ENCODE measurements around the gene TMEM184A.

Gene TMEM184A

DNA sequence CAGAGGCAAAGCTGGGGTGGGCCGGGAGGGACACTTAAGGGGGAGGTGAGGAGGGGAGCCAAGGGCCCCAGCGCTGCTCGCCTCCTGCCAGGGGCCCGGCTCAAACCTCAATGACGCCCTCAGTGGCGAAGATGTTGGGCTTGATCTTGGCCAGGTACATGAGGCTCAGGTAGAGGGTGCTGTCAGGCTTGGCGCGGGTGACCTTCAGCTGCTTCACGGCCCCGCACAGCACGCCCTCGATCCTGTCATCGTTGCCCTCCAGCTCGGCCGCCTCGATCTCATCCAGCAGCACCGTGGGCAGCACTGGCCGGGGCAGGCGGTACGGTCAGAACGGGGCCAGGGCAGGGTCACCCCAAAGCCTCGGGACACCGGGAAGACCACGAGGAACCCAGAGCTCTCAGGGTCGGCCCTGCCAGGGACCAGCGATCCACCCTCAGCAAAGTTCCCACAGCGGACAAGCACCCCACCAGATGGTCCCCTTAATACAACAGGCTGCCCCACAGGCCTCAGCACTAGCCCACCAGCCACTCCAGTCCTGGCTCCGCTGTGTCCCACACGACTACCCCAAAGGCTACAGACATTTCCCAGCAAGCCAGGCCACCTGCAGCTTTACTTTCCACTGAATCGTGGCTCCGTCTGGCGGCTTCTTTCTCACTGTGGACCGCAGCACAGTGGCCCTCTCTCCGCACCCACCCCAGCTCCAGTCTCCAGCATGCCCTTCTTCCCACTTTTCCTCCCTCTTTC lies 55.8 kb downstream of the TMEM184A start:
- DNase-seq: no peak

DNA sequence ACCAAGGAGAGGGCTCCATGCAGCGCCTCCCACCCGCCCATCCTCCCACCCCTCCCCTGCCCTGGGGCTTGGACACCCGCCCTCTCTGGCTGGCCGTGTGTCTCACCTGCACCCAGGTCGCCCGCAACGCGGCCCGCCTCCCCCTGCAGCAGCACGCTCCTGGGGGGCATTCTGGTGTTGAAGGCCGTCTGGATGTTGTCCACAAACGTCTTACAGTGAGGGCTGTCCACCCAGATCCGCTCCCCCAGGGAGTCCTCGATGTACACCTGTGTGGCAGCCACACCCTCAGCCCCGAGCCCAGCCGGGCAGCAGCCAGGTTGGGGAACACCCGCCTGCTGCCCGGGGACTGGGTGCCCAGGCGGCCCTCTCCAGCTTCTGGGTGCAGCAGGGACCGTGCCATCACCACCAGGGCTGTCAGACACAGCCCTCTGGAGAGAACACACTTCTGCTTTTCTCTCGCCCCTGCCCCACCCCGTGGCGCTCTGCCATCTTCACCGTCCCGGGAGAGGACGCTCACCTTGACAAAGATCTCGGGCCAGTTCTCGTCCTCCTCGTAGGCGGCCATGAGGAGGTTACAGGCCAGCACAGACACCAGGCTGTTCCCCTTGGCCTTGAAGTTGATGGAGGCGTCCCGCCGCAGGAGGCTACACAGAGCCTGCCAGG lies 56.5 kb downstream of the TMEM184A start:
- no peak for DNase-seq

DNA sequence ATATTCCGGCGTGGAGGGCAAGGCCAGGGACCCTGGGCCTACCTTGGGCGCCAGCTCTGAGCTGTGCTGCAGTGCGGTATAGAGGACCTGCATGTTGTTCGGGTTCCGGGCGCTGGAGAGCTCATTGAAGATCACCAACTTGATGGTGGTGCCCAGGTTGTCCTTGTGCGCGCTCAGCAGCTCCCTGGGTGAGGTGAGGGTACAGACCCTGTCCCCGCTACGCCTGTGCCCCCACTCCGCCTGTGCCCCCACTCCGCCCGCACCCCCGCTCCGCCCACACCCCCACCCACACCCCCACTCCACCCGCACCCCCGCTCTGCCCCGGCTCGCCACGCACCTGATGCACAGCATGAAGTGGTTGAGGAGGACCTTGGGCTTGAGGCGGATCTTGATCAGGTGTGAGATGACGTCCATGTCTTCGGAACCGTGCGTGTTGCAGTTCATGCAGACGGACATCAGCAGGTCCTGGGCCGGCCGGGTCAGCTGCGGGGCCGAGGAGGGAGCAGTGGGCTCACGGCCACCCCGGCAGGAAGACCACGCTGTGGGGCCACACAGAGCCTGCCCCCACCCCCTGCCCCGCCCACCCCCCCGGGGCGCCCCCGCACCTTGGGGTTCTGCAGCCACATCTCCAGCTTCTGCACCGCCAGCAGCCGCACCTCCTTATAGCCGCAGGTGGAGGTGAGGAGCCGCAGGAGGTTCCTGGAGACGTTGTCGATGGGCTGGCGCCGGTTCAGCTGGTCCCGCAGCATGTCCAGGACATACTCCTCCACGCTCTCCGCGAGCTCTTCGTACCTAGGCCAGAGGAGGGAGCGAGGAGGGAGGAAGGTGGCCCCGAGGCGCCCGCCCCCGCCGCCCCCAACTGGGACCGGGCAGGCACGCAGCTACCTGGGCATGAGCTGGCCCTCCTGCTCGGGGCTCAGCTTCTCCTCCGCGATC lies 57.4 kb downstream of the TMEM184A start:
- no peak for DNase-seq

DNA sequence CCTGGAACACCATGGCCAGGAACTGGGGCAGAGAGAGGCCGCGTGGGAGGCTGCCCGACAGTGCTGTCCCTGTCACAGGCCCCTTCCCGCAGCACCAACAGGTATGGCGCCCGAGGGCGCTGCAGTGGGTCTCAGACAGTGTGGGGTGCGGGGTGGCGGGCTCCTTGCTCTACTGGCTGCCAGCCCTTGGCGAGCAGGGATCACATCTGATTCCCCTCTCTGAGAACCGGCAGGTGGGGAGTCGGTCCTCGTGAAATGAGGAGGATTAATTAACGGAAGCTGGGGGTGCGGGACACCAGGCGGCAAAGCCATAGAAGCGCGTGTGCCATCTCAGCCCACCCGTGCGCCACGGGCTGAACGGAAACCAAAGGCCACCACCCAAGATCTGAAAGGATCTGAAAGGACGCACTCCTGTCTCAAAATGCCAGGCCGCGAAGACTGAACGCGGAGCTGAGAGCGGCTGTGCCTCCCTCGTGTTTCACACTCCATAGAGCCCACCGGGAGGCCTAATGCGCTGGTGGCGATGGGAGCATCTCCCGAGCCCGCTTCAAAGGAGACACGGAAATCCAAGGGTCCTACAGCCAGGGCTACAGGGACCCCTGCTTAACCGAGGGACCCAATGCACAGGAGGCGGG lies 58.6 kb downstream of the TMEM184A start:
- no peak for DNase-seq

DNA sequence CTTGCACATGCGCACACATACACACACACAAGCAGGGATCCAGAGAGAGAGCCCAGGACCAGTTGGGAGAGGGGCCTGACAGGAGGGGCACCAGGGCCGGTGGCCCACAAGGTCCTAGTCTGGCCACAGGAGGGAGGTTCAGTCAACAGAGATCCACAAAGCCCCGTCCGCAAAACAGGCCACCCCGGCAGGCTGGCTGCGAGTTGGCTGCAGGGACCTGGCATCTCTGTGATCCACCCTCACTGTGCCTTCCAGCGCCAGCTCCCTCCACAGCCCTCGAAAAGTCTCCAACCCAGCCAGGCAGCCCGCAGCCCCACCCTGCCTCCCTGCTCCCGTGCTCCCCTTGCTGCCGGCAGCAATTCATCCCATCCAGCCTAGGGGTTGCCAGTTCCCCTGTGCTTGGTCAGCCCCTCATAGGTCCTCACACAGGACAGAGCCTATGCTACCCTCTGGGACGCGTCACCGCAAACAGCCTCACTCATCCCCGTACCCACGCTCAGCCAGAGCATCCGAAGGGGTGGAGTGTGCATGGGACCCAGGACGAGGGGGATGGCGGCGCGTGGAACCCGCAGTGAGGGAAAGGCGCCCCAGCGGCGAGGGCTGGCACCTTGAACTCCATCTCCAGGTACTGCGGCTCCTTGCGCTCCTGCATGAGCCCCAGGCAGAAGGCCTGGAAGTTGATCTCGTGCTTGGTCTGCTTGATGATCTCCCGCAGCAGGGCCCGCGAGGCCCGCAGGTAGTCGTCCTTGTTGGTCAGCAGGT lies 59.3 kb downstream of the TMEM184A start:
- no peak for DNase-seq

DNA sequence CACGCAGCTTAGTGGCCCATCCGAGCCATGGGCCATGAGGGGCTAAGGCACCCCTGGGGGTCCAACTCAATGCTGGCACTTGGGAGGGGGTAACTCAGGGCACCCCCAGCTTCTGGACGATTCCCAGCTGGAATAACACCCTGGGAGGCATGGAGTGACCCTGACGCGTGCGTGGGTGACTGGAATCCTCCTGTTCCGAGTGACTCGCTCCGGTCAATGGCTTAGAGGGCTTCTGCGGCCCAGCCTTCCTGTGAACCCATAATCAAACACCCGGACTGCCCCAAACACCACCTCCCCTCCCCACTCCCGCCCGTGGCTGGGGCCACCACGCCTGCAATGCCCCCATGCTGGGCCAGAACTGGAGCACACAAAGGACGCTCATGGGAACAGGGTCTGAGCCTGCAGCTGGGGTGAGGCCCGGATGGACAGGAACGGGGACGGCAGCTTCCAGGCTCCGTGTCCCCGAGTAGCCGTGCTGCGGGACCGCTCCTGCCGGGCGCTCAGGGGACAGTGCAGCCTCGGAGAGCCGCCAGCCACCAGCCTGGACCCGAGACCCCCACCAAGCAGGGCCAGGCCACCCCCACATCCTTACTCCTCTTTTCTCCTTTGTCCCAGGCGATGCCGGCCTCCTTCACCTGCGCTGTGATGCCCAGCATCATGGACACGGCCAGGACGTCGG lies 60.3 kb downstream of the TMEM184A start:
- no peak for DNase-seq

DNA sequence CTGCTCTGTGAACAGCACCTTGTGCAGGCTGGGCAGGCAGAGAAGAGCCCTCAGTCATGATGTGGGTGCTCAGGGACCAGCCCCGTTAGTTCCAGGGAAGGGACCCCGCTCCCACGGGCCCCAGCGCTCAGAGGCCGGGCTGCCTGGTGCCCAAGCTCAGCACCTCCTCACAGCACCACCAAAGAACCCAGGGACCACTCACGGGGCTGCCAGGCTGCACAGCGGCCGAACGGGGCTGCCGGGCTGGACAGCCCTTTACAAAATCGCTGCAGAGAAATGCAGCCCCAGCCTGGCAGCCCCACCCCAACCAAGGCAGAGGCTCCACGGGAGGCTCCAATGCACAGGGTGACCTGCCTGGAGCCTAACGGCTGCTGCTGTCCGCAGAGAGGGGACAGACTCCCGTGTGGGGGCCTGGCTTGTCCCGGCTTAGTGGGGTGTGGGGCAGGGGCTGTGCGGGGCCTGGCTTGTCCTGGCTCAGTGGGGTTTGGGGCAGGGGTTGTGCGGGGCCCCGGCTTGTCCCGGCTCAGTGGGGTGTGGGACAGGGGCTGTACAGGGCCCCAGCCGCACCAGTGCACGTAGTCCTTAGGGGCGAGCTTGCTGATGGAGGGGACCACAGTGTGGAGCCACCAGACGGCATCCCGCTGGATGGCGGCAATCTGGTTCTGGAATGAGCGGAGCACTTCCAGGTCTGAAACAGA lies 61.0 kb downstream of the TMEM184A start:
- no peak for DNase-seq

DNA sequence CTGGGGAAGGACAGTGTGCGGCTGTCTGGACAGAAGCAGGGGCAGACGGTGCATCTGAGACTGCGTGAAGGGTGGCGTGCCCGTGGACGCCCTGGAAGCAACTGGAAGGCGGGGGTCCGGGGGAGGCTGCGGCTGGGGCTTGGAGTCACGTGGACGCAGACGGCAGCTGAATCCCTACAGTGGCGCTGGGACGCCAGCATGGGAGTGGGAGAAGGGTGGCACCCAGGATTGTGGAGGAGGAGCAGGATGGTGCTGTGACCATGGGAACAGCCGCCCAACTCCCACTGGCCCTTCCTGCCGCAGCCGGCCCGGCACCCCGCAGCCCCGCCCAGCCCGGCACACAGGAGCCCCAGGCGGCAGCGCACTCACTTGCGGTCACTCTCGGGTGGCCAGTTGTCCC lies 61.6 kb downstream of the TMEM184A start:
- DNase-seq: no peak

DNA sequence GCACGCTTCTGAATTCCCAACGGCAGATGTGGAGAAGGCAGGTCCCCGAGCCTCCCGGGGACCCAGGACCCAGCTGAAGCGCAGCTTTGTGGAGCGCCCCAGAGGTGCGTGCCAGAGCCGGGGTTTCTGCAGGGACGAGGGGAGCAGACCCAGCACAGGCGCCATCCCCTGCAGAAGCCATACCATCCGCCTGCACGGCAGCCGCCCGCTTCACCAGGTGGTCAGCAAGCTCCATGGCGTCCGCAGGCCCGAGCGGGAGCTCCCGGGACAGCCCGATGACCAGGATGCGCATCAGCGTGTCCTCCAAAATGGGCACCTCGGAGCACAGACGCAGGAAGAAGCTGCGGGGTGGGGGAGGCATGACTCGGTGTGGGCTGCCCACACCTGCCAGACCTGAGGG lies 62.4 kb downstream of the TMEM184A start:
- no peak for DNase-seq

DNA sequence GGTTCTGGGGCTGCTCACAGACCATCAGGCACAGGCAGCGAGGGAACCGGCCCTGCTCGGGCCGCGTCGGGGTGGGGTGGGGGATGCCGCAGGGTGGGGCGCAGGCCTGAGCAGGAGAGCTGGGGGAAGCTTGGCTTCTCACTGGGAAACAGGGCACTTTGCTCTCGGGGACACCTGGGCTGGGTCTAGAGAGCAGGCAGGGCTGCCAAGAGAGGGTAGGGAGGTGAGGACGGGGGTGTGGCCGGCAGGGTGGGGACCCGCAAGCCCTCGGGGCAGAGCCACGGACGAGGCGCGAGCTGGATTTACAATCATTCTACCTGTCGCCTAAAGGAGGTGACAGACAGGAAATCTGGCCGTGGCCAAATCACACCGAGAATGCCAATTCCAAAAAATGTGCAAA lies 62.9 kb downstream of the TMEM184A start:
- DNase-seq: no peak

DNA sequence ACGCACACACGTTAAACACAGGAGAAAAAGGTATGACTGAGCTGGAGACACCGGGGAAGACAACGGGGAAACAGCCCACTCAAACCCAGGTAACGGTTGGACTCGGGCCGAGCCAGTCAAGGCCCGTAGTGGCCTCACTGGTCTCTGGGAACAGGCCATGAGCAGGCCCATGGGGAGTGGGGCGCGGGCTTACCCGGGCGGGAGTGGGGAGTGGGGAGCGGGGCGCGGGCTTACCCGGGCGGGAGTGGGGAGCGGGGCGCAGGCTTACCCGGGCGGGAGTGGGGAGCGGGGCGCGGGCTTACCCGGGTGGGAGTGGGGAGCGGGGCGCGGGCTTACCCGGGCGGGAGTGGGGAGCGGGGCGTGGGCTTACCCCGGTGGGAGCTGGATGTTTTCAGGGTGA lies 63.4 kb downstream of the TMEM184A start:
- no peak for DNase-seq

All from stimulated activated naive CD4-positive, alpha-beta T cell (primary cell).